ENCODE results near the gene CHIC2.
A peak's percentile ranks its signal among the peaks of the same experiment; 100 is the strongest.

Gene CHIC2

DNA sequence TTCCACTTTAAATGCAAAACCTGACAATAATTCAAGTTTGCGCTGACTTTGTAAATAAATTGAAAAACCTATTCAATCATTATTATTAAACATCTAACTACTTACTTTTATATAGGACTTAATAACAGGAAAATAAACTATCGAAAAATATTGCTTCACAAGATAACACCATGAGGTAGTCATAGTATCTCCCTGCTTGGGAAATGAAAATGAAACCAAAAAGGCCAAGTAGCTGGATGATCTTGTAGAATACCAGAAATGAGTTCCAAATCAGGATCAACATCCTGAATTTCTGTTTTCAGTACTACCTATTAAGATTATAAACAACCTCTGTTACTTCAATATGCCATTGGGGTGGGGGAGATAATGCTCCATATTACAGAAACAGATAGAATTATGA, 58.9 kb downstream of the CHIC2 start:
- TF ChIP-seq, protein P1, sequence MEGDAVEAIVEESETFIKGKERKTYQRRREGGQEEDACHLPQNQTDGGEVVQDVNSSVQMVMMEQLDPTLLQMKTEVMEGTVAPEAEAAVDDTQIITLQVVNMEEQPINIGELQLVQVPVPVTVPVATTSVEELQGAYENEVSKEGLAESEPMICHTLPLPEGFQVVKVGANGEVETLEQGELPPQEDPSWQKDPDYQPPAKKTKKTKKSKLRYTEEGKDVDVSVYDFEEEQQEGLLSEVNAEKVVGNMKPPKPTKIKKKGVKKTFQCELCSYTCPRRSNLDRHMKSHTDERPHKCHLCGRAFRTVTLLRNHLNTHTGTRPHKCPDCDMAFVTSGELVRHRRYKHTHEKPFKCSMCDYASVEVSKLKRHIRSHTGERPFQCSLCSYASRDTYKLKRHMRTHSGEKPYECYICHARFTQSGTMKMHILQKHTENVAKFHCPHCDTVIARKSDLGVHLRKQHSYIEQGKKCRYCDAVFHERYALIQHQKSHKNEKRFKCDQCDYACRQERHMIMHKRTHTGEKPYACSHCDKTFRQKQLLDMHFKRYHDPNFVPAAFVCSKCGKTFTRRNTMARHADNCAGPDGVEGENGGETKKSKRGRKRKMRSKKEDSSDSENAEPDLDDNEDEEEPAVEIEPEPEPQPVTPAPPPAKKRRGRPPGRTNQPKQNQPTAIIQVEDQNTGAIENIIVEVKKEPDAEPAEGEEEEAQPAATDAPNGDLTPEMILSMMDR (IDR thresholded peaks at IDR 0.05; ENCODE audit: insufficient read depth, low read depth, low read length, missing control alignments): no peak

DNA sequence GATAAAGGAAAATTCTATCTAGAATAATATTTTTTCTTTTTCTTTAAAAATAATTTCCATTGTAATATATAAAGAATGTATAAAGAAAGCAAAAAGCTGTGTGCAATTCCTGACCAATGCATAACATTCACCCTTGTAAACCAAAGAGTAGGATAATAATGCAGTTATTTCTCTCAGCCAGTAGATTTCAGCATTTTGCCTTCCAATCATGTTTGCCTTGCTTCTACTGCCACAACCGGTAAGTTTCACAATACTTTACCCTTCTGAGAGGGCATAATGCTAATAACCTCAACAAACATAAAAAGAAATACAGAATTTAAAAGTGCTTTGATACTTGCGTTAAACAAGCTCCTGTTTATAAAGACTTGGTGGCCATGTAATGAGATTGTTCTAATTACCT, 59.9 kb downstream of the CHIC2 start:
- no peak overlapping the region for H3K4me3 ChIP-seq (ENCODE audit: low read depth, low read length)
- TF ChIP-seq, protein P1 (IDR thresholded peaks at IDR 0.05; ENCODE audit: insufficient read depth, low read depth, low read length, missing control alignments): no peak
- no peak for DNase-seq (ENCODE audit: low read depth)

More for the DNA sequence above, 58.9 kb downstream of the CHIC2 start:
- no peak overlapping the region for H3K4me3 ChIP-seq (ENCODE audit: low read depth, low read length)
- peak; percentile 2 for DNase-seq (ENCODE audit: low read depth)

GRCh38 chr4:54001668-54002365, 62.6 kb downstream of the CHIC2 start:
- no peak overlapping the region for H3K4me3 ChIP-seq (ENCODE audit: low read depth, low read length)
- TF ChIP-seq, protein P1 (IDR thresholded peaks at IDR 0.05; ENCODE audit: insufficient read depth, low read depth, low read length, missing control alignments): no peak
- DNase-seq (ENCODE audit: low read depth): no peak

DNA sequence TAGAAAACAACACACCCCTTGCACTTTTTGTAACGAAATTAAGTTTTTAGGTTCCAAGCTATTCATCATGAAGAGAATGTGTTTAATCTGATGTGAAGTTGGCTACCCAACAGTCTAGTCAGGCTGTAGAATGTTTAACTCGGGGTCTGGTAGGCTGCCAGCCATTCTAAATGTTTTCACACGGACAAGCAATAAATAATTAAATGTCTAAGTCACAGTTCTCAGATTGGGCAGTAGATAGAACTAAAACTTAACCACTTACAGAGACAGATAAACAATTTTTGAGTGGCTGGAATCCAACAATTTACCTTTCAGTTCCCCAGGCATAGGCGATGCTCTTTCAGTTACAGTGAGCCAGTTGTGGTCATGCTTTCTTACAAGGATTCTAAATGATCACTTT, 66.5 kb downstream of the CHIC2 start:
- TF ChIP-seq, protein P1 (IDR thresholded peaks at IDR 0.05; ENCODE audit: insufficient read depth, low read depth, low read length, missing control alignments): no peak
- H3K4me3 ChIP-seq (ENCODE audit: low read depth, low read length): no peak overlapping the region
- DNase-seq (ENCODE audit: low read depth): no peak

DNA sequence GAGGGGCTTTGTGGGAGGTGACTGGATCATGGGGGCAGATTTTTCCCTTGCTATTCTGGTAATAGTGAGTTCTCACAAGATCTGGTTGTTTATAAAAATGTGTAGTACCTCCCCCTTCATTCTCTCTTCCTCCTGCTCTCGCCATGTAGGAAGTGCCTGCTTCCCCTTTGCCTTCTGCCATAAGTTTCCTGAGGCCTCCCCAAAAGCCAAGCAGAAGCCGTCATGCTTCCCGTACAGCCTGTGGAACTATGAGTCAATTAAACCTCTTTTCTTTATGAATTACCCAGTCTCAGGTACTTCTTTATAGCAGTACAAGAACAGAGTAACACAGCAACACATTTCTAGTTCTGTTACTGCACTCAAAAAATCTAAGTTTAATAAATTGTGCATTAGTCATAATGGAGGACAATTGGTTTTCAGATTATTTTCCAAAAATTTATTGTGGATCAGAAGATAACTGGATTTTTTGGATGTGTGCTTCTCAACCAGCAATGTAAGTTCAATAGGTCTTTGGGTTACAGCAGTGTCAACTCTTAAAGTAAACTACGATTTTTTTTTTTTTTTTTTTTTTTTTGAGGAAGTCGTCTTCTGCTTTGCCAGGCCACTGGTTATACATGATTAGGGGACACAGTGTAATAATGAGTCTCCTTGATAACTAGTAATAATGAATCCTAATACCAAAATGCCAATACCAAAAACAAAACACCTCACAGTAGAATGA, 69.9 kb downstream of the CHIC2 start:
- no peak overlapping the region for H3K4me3 ChIP-seq (ENCODE audit: low read depth, low read length)
- TF ChIP-seq, protein P1 (IDR thresholded peaks at IDR 0.05; ENCODE audit: insufficient read depth, low read depth, low read length, missing control alignments): no peak
- DNase-seq (ENCODE audit: low read depth): no peak

GRCh38 chr4:53992785-53993184, 71.6 kb downstream of the CHIC2 start:
- no peak overlapping the region for H3K4me3 ChIP-seq (ENCODE audit: low read depth, low read length)
- no peak for DNase-seq (ENCODE audit: low read depth)
- TF ChIP-seq, protein P1 (IDR thresholded peaks at IDR 0.05; ENCODE audit: insufficient read depth, low read depth, low read length, missing control alignments): no peak
